GM23338 (cell line): ENCODE results near the gene SLC4A3. TPM values are rescaled to one million over a fixed set of nuclear protein-coding genes. Genes with fewer than 3 reads are reported as not detected.

Experiments used
- ATAC-seq: fragments of 200-7000 bp; cut with Tn5 transposase; 3 replicates; pipeline ENCODE4 v1.9.1; 2020
- DNase-seq: peaks from one replicate; pipeline ENCODE4 v3.0.0-alpha.2; 2015; ENCODE audit warnings: low spot score
- H2AFZ ChIP-seq: fragments of 200-600 bp; sonication (generic); 2 replicates; pipeline ENCODE4 v1.8.0; 2016; ENCODE audit warnings: antibody characterized with exemption, mild to moderate bottlenecking, moderate library complexity
- H3F3A ChIP-seq: fragments of 200-600 bp; sonication (generic); replicated peaks from 2 replicates; pipeline ENCODE4 v1.8.0; 2017; ENCODE audit warnings: antibody characterized with exemption, mixed run types, low read depth
- H3K27ac ChIP-seq: fragments of 200-600 bp; sonication (generic); 2 replicates; pipeline ENCODE4 v1.6.1; 2016; ENCODE audit warnings: low read depth
- H3K27me3 ChIP-seq: fragments of 200-600 bp; sonication (generic); 2 replicates; pipeline ENCODE4 v1.8.0; 2016; ENCODE audit warnings: mild to moderate bottlenecking, mixed run types, moderate library complexity; ENCODE audit not compliant: insufficient read depth
- H3K36me3 ChIP-seq: fragments of 200-600 bp; sonication (generic); 2 replicates; pipeline ENCODE4 v1.8.0; 2016; ENCODE audit warnings: mild to moderate bottlenecking; ENCODE audit not compliant: insufficient read depth
- H3K4me1 ChIP-seq: fragments of 200-600 bp; sonication (generic); 2 replicates; pipeline ENCODE4 v1.8.0; 2016; ENCODE audit warnings: mild to moderate bottlenecking, moderate library complexity; ENCODE audit not compliant: insufficient read depth
- H3K4me2 ChIP-seq: fragments of 200-600 bp; sonication (generic); 2 replicates; pipeline ENCODE4 v1.7.1; 2017; ENCODE audit warnings: mixed run types
- H3K4me3 ChIP-seq: fragments of 200-600 bp; sonication (generic); 2 replicates; pipeline ENCODE4 v1.6.1; 2016; ENCODE audit warnings: mixed run types
- H3K79me2 ChIP-seq: fragments of 200-600 bp; sonication (generic); replicated peaks from 2 replicates; pipeline ENCODE4 v1.8.0; 2017; ENCODE audit warnings: mild to moderate bottlenecking; ENCODE audit not compliant: insufficient read depth
- H3K9me2 ChIP-seq: fragments of 200-600 bp; sonication (generic); 2 replicates; pipeline ENCODE4 v1.8.0; 2017; ENCODE audit not compliant: insufficient read depth
- H4K20me1 ChIP-seq: fragments of 200-600 bp; sonication (generic); replicated peaks from 2 replicates; pipeline ENCODE4 v1.8.0; 2017; ENCODE audit warnings: mild to moderate bottlenecking; ENCODE audit not compliant: insufficient read depth
- H3K27ac Mint-ChIP-seq: 2 replicates; pipeline ENCODE4 v1.8.0; 2020; ENCODE audit warnings: inconsistent platforms, mild to moderate bottlenecking, moderate library complexity, mixed read lengths
- H3K27me3 Mint-ChIP-seq: 3 replicates; pipeline ENCODE4 v1.8.0; 2022; ENCODE audit warnings: low read depth, mild to moderate bottlenecking, moderate library complexity, mixed read lengths, inconsistent platforms; ENCODE audit not compliant: insufficient read depth, poor library complexity
- H3K36me3 Mint-ChIP-seq: 3 replicates; pipeline ENCODE4 v1.8.0; 2021; ENCODE audit warnings: low read depth, mild to moderate bottlenecking, inconsistent platforms, moderate library complexity, mixed read lengths
- H3K4me1 Mint-ChIP-seq: 3 replicates; pipeline ENCODE4 v1.8.0; 2020; ENCODE audit warnings: mild to moderate bottlenecking, inconsistent platforms, mixed read lengths
- H3K4me3 Mint-ChIP-seq: 3 replicates; pipeline ENCODE4 v1.8.0; 2021; ENCODE audit warnings: moderate library complexity, mild to moderate bottlenecking, inconsistent platforms, mixed read lengths
- H3K9me3 Mint-ChIP-seq: 3 replicates; pipeline ENCODE4 v1.8.0; 2020; ENCODE audit warnings: moderate library complexity, mild to moderate bottlenecking, inconsistent platforms, mixed read lengths
- EZH2phosphoT487 ChIP-seq: fragments of 200-600 bp; sonication (generic); IDR thresholded peaks from one replicate; pipeline ENCODE4 v1.8.1; 2018; ENCODE audit warnings: antibody characterized with exemption; ENCODE audit not compliant: unreplicated experiment
- JUNB ChIP-seq: IDR thresholded peaks from one replicate; pipeline ENCODE4 v1.6.1; 2016; ENCODE audit warnings: antibody characterized with exemption; ENCODE audit not compliant: unreplicated experiment
- POLR2AphosphoS5 ChIP-seq: IDR thresholded peaks from 2 replicates; pipeline ENCODE4 v1.6.1; 2016; ENCODE audit warnings: antibody characterized with exemption, low read depth
- STAT1 ChIP-seq: IDR thresholded peaks from one replicate; pipeline ENCODE4 v1.6.1; 2016; ENCODE audit warnings: antibody characterized with exemption; ENCODE audit not compliant: unreplicated experiment
- ZNF114 ChIP-seq: fragments of 250-450 bp; sonication (Bioruptor Pico); IDR thresholded peaks from 2 replicates; pipeline ENCODE4 v1.5.0; 2020; ENCODE audit warnings: mild to moderate bottlenecking, moderate library complexity
- ZNF331 ChIP-seq: fragments of 250-450 bp; sonication (Bioruptor Pico); IDR thresholded peaks from 2 replicates; pipeline ENCODE4 v1.5.0; 2020; ENCODE audit warnings: low read depth, mild to moderate bottlenecking, moderate library complexity
- polyA plus RNA-seq: library from polyadenylated mRNA; unstranded; fragments of >200 nt; fragmentation: Nextera tagmentation; extraction: Ambion mirVana; gene quantifications from 2 replicates; pipeline ENCODE4 v1.2.1, GENCODE V29; 2016
- total RNA-seq: library from RNA; depleted of rRNA; stranded (reverse); fragments of >200 nt; shearing (Covaris generic); gene quantifications from 2 replicates; pipeline ENCODE4 v1.2.3, GENCODE V29; 2014
- TF ChIP-seq, protein P1 (sequence below): fragments of 250-450 bp; sonication (Bioruptor Pico); IDR thresholded peaks from 2 replicates; pipeline ENCODE4 v1.5.0; 2020; ENCODE audit warnings: mild to moderate bottlenecking, moderate library complexity
- TF ChIP-seq, protein P2 (sequence below): IDR thresholded peaks from one replicate; pipeline ENCODE4 v1.6.1; 2018; ENCODE audit warnings: antibody characterized with exemption; ENCODE audit not compliant: unreplicated experiment
- TF ChIP-seq, protein P3 (sequence below): IDR thresholded peaks from 2 replicates; pipeline ENCODE4 v1.6.1; 2016; ENCODE audit warnings: antibody characterized with exemption
- TF ChIP-seq, protein P4 (sequence below), 2 experiments: fragments of 200-600 bp in 1 of 2; sonication (generic) in 1 of 2; conservative IDR thresholded peaks; 2 replicates each; pipeline versions ENCODE4 v1.5.1 to v1.6.1; 2016 to 2017; ENCODE audit warnings: antibody characterized with exemption in 2 of 2, low read depth in 2 of 2, mild to moderate bottlenecking in 2 of 2, moderate library complexity in 1 of 2

The SLC4A3 gene
- total and polyA plus RNA-seq, 2 experiments from 2014 or later = 3.6 to 6.8 TPM

DNA sequence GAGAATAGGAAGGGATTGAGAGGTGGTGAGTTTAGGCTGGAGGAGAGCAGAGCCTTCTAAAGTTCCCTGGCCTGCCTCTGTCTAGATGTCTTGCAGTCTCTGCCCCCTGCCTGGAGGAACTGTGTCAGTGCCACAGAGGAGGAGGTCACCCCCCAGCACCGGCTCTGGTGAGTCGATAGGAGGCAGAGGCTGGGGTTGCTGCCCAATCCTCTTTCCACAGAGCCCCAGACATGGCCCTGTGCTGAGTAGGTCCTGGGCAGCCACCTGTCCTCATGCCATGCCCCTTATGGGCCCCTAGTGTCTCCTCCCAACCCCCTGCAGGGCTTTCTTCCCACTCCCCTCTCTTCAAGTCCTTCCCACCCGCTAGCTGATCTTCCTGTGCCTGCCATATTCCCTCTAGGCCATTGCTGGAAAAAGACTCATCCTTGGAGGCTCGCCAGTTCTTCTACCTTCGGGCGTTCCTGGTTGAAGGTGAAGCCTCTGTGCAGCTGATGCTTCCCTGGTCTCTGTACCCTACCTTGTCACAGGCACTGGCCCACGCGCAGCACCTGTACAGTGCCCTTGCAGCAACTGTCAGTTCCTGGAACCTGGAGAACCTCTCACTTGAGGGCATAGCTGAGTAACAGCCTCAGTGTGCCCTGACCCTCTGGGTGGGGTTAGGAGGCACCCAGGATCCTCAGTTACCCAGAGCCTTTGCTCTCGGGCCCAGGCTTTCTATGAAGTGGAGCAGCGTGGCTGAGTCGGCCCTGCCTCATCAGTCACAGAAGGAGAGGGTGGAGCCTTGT lies 13.2 kb upstream of the SLC4A3 start (continued):
- TF ChIP-seq, protein P1, sequence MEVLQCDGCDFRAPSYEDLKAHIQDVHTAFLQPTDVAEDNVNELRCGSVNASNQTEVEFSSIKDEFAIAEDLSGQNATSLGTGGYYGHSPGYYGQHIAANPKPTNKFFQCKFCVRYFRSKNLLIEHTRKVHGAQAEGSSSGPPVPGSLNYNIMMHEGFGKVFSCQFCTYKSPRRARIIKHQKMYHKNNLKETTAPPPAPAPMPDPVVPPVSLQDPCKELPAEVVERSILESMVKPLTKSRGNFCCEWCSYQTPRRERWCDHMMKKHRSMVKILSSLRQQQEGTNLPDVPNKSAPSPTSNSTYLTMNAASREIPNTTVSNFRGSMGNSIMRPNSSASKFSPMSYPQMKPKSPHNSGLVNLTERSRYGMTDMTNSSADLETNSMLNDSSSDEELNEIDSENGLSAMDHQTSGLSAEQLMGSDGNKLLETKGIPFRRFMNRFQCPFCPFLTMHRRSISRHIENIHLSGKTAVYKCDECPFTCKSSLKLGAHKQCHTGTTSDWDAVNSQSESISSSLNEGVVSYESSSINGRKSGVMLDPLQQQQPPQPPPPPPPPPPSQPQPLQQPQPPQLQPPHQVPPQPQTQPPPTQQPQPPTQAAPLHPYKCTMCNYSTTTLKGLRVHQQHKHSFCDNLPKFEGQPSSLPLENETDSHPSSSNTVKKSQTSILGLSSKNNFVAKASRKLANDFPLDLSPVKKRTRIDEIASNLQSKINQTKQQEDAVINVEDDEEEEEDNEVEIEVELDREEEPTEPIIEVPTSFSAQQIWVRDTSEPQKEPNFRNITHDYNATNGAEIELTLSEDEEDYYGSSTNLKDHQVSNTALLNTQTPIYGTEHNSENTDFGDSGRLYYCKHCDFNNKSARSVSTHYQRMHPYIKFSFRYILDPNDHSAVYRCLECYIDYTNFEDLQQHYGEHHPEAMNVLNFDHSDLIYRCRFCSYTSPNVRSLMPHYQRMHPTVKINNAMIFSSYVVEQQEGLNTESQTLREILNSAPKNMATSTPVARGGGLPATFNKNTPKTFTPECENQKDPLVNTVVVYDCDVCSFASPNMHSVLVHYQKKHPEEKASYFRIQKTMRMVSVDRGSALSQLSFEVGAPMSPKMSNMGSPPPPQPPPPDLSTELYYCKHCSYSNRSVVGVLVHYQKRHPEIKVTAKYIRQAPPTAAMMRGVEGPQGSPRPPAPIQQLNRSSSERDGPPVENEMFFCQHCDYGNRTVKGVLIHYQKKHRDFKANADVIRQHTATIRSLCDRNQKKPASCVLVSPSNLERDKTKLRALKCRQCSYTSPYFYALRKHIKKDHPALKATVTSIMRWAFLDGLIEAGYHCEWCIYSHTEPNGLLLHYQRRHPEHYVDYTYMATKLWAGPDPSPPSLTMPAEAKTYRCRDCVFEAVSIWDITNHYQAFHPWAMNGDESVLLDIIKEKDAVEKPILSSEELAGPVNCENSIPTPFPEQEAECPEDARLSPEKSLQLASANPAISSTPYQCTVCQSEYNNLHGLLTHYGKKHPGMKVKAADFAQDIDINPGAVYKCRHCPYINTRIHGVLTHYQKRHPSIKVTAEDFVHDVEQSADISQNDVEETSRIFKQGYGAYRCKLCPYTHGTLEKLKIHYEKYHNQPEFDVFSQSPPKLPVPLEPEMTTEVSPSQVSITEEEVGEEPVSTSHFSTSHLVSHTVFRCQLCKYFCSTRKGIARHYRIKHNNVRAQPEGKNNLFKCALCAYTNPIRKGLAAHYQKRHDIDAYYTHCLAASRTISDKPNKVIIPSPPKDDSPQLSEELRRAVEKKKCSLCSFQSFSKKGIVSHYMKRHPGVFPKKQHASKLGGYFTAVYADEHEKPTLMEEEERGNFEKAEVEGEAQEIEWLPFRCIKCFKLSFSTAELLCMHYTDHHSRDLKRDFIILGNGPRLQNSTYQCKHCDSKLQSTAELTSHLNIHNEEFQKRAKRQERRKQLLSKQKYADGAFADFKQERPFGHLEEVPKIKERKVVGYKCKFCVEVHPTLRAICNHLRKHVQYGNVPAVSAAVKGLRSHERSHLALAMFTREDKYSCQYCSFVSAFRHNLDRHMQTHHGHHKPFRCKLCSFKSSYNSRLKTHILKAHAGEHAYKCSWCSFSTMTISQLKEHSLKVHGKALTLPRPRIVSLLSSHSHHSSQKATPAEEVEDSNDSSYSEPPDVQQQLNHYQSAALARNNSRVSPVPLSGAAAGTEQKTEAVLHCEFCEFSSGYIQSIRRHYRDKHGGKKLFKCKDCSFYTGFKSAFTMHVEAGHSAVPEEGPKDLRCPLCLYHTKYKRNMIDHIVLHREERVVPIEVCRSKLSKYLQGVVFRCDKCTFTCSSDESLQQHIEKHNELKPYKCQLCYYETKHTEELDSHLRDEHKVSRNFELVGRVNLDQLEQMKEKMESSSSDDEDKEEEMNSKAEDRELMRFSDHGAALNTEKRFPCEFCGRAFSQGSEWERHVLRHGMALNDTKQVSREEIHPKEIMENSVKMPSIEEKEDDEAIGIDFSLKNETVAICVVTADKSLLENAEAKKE (CRISPR knock-in tag) = no peak
- TF ChIP-seq ZNF114 (CRISPR knock-in tag) = no peak
- TF ChIP-seq, protein P2, sequence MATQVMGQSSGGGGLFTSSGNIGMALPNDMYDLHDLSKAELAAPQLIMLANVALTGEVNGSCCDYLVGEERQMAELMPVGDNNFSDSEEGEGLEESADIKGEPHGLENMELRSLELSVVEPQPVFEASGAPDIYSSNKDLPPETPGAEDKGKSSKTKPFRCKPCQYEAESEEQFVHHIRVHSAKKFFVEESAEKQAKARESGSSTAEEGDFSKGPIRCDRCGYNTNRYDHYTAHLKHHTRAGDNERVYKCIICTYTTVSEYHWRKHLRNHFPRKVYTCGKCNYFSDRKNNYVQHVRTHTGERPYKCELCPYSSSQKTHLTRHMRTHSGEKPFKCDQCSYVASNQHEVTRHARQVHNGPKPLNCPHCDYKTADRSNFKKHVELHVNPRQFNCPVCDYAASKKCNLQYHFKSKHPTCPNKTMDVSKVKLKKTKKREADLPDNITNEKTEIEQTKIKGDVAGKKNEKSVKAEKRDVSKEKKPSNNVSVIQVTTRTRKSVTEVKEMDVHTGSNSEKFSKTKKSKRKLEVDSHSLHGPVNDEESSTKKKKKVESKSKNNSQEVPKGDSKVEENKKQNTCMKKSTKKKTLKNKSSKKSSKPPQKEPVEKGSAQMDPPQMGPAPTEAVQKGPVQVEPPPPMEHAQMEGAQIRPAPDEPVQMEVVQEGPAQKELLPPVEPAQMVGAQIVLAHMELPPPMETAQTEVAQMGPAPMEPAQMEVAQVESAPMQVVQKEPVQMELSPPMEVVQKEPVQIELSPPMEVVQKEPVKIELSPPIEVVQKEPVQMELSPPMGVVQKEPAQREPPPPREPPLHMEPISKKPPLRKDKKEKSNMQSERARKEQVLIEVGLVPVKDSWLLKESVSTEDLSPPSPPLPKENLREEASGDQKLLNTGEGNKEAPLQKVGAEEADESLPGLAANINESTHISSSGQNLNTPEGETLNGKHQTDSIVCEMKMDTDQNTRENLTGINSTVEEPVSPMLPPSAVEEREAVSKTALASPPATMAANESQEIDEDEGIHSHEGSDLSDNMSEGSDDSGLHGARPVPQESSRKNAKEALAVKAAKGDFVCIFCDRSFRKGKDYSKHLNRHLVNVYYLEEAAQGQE = no peak

DNA sequence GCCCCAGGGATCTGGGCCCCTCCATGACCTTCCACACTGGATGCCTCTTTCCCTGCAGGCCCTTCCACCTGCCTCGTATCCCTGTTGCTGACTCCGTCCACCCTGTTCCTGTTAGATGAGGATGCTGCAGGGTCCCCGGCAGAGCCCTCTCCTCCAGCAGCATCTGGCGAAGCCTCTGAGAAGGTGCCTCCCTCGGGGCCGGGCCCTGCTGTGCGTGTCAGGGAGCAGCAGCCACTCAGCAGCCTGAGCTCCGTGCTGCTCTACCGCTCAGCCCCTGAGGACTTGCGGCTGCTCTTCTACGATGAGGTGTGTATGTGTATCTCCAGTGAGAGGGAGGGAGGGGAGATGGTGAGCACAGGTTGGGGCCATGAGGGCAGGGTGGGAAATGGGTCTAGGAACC lies 12.4 kb upstream of the SLC4A3 start:
- H4K20me1 ChIP-seq = no peaks in the 10 kb centered on the region
- H3K4me3 ChIP-seq = no peak overlapping the region
- peaks cover 8% of the 10 kb centered on the region for H3K27me3 Mint-ChIP-seq
- no peak overlapping the region for H3K27ac ChIP-seq
- H3K4me3 Mint-ChIP-seq = no peak overlapping the region
- ATAC-seq (no peak), DNase-seq (no peak)
- 0 out of 2 replicates have a peak, but pooled peaks cover 3% of the 10 kb centered on the region for H3F3A ChIP-seq
- H3K27ac Mint-ChIP-seq = no peak overlapping the region
- peaks cover 3% of the 10 kb centered on the region; the same call in 1 of the 3 replicates for H3K4me1 Mint-ChIP-seq
- no peaks in the 10 kb centered on the region for H3K9me2 ChIP-seq
- peaks cover 8% of the 10 kb centered on the region; the same call in 2 of the 3 replicates for H3K36me3 Mint-ChIP-seq
- no peak overlapping the region for H2AFZ ChIP-seq
- no peaks in the 10 kb centered on the region for H3K4me1 ChIP-seq
- no peaks in the 10 kb centered on the region for H3K36me3 ChIP-seq
- no peaks in the 10 kb centered on the region for H3K9me3 Mint-ChIP-seq
- no peaks in the 10 kb centered on the region for H3K79me2 ChIP-seq
- no peak overlapping the region for H3K4me2 ChIP-seq
- H3K27me3 ChIP-seq = no peaks in the 10 kb centered on the region
- TF ChIP-seq EZH2phosphoT487 (no peak), ZNF331 (CRISPR knock-in tag) (no peak), ZNF114 (CRISPR knock-in tag) (no peak), POLR2AphosphoS5 (no peak), STAT1 (no peak), JUNB (no peak)
- TF ChIP-seq, protein P3, sequence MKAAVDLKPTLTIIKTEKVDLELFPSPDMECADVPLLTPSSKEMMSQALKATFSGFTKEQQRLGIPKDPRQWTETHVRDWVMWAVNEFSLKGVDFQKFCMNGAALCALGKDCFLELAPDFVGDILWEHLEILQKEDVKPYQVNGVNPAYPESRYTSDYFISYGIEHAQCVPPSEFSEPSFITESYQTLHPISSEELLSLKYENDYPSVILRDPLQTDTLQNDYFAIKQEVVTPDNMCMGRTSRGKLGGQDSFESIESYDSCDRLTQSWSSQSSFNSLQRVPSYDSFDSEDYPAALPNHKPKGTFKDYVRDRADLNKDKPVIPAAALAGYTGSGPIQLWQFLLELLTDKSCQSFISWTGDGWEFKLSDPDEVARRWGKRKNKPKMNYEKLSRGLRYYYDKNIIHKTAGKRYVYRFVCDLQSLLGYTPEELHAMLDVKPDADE = no peak
- TF ChIP-seq, protein P4, sequence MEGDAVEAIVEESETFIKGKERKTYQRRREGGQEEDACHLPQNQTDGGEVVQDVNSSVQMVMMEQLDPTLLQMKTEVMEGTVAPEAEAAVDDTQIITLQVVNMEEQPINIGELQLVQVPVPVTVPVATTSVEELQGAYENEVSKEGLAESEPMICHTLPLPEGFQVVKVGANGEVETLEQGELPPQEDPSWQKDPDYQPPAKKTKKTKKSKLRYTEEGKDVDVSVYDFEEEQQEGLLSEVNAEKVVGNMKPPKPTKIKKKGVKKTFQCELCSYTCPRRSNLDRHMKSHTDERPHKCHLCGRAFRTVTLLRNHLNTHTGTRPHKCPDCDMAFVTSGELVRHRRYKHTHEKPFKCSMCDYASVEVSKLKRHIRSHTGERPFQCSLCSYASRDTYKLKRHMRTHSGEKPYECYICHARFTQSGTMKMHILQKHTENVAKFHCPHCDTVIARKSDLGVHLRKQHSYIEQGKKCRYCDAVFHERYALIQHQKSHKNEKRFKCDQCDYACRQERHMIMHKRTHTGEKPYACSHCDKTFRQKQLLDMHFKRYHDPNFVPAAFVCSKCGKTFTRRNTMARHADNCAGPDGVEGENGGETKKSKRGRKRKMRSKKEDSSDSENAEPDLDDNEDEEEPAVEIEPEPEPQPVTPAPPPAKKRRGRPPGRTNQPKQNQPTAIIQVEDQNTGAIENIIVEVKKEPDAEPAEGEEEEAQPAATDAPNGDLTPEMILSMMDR (conservative IDR thresholded peaks at IDR 0.05; ENCODE audit: low read depth in 2 of 2) = no peak
